HG02981 (cell line): ENCODE data around the gene DLL1.
"Not testable (repeated sequence)": the region's sequence is repeated elsewhere in the genome, so short reads cannot be mapped to it uniquely, and the experiment has no call there.

Experiments
- ATAC-seq: cut with Tn5 transposase; IDR thresholded peaks from one replicate; pipeline ENCODE4 v1.9.1; 2021; ENCODE audit warnings: mild to moderate bottlenecking, moderate library complexity; ENCODE audit not compliant: unreplicated experiment

The DLL1 gene

GRCh38 chr6:170269151-170269845, 21.6 kb downstream of the DLL1 start:
- no peak for ATAC-seq

- no peak for ATAC-seq
These were observed 22.4 kb downstream of the DLL1 start for GRCh38 chr6:170268216-170269129.

- ATAC-seq, result no peak
These were observed 23.2 kb downstream of the DLL1 start for GRCh38 chr6:170267688-170268087.

- ATAC-seq, result no peak
These were observed 24.6 kb downstream of the DLL1 start for GRCh38 chr6:170266061-170266825.

- ATAC-seq, result no peak
These were observed 25.2 kb downstream of the DLL1 start for GRCh38 chr6:170265655-170266054.

GRCh38 chr6:170264644-170265043, 26.2 kb downstream of the DLL1 start:
- not testable (repeated sequence) for ATAC-seq

- ATAC-seq, result no peak
These were observed 26.8 kb downstream of the DLL1 start for GRCh38 chr6:170264086-170264485.

GRCh38 chr6:170263410-170263809, 27.5 kb downstream of the DLL1 start:
- ATAC-seq, result no peak

- no peak for ATAC-seq
These were observed 28.3 kb downstream of the DLL1 start for GRCh38 chr6:170262489-170263088.

GRCh38 chr6:170261643-170262488, 29.0 kb downstream of the DLL1 start:
- ATAC-seq, result no peak

- ATAC-seq, result no peak
These were observed 30.2 kb downstream of the DLL1 start for GRCh38 chr6:170260686-170261085.

GRCh38 chr6:170259278-170259677, 31.6 kb downstream of the DLL1 start:
- no peak for ATAC-seq

- no peak for ATAC-seq
These were observed 32.5 kb downstream of the DLL1 start for GRCh38 chr6:170258407-170258806.

- ATAC-seq, result no peak
These were observed 33.5 kb downstream of the DLL1 start for GRCh38 chr6:170257376-170257775.

- ATAC-seq, result no peak
These were observed 34.2 kb downstream of the DLL1 start for GRCh38 chr6:170256641-170257040.

- no peak for ATAC-seq
These were observed 35.3 kb downstream of the DLL1 start for GRCh38 chr6:170255426-170256125.

GRCh38 chr6:170254315-170255213, 36.3 kb downstream of the DLL1 start:
- no peak for ATAC-seq

GRCh38 chr6:170253910-170254269, 37.0 kb downstream of the DLL1 start:
- ATAC-seq, result no peak
